Fibroblast of skin of abdomen (primary cell): Measurements from ENCODE around the gene PLXNC1.

ENCODE experiments used
- DNase-seq: peaks from one replicate; pipeline ENCODE4 v3.0.0-alpha.2; 2013

Gene PLXNC1

DNA sequence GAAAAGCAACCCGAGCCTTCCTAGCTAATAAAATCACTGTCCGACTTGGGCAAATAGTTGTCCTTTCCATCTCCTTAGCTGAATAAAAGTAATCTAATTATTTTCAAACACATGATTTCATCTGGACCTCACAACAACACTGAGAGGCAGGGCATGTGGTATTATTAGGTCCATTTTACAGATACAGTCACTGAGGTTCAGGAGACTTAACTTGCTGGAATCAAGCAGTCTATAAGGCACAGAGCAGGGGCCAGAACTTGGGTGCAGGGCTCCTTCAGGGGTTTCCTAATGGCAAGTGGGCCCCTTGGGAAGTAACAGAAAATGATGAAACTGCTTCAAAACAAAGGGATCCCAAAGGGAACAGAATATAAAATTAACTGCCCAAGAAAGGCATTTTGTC, 15.5 kb downstream of the PLXNC1 start:
- no peak for DNase-seq

GRCh38 chr12:94165138-94165537, 16.8 kb downstream of the PLXNC1 start:
- no peak for DNase-seq

- DNase-seq = no peak
Observed at GRCh38 chr12:94165670-94166364, 17.4 kb downstream of the PLXNC1 start.

GRCh38 chr12:94167071-94167755, 18.8 kb downstream of the PLXNC1 start:
- no peak for DNase-seq

GRCh38 chr12:94167756-94168416, 19.5 kb downstream of the PLXNC1 start:
- DNase-seq = no peak

DNA sequence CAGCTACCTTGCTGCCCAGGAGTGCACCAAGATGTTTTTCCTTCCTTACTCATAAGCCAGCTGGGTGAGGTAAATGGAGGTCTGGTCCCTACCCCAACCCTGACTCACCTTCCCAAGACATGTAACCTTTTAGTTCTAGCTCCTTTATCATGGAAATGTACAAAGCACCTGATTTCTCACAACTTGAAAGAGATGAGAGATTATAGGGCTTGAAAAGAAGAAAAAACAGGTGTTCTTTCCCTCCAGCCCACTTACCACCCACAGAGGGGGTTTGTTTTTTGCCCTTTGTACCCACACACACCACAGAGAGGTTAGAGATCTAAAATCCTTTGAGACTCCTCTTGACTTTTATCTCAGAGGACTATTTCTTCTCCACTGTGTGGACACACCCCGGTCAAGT, 21.1 kb downstream of the PLXNC1 start:
- no peak for DNase-seq

- no peak for DNase-seq
Observed at GRCh38 chr12:94169966-94170689, 21.8 kb downstream of the PLXNC1 start.

DNA sequence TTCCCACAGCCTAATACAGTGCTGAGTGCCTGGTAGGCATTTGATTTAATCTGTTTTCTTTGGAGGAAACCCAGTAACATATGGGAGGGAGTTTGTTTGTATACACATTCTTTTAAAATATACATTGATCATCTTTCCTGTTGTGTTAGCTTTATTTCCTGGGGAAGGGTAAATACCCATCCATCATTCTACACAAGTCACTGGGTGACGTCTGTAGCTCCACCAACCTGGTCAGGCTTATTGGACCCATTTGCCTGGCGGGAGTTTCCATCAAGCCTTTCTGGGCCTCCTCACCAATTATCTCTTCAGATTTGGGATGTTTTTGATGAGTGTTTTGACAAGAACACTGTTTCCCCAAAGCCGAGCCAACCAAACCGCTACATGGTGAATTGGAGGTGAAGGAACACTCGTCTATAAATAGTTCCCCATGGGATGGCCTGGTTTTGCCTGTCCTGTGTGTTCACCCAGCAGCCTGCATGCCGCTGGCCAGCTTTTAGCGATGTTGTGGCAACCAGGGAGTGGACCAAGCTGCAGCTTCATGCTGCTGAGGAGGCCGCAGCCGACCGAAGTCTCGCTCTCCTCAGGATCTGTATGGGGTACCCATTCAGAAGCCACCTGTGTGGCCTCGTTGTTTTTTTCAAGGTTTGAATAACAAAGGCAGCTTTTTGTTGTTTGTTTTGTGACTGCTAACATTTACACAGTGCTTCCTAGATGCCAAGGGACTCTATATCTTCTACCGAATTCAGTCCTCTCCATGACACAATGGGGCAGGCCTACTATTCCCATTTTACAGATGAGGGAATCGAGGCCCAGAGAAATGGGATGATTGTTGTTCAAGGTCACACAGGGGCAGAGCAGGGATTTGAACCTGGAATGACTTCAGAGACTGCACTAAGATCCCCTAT, 22.6 kb downstream of the PLXNC1 start:
- DNase-seq = no peak

GRCh38 chr12:94171595-94171930, 23.2 kb downstream of the PLXNC1 start:
- DNase-seq = peak; percentile 63

- DNase-seq = peak; percentile 59
Observed at GRCh38 chr12:94172031-94172430, 23.7 kb downstream of the PLXNC1 start.

- DNase-seq = peak; percentile 97
Observed at GRCh38 chr12:94172973-94173372, 24.6 kb downstream of the PLXNC1 start.

DNA sequence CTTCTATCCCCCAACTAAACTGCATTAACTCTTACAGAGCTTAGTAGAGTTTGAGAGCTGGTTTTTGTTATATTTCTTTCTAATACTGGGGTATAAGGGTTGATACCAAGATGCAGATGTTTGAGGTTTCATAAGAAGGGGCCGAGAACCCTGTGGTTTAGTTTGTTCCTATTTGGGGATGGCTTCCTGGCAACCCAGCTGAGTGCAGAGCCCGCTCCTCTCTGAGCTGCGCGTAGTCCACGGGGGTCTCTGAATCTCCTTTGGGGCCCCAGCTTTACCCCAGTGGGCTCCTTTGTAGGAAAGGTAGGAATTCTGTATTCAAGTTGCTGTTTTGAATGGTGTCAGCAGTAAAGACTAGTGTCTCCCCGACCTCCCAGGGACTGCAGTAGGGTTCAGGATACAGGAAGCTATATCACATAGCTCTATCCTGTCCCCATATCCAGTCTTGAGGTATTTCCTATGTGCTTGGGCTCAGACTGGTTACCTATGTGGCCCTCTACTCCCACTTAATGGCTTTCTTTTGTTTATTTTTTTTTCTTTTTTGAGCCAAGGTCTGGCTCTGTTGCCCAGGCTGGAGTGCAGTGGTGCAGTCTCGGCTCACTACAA, 25.4 kb downstream of the PLXNC1 start:
- no peak for DNase-seq

DNA sequence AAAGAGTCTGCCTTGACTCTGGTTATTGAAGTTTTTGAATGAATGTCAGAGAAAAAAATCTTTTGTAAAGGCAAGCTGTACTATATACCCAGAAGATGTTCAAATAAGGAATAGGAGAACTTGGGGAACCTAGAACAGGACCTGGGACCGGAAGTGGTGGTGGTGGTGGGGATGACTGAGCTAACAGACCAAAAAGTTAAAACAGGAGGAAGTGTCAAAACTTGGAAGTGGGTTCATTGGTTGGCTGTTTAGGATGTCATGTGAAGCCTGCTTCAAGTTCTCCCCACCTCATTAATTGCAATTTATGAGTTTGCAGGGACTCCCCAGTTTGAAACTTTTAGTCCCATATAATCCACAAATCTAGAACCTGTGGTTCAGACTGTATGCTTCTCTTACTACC, 26.2 kb downstream of the PLXNC1 start:
- DNase-seq = no peak

GRCh38 chr12:94175763-94176668, 27.6 kb downstream of the PLXNC1 start:
- DNase-seq = peak; percentile 26

GRCh38 chr12:94178054-94178453, 29.7 kb downstream of the PLXNC1 start:
- no peak for DNase-seq

- DNase-seq = no peak
Observed at GRCh38 chr12:94178882-94179281, 30.5 kb downstream of the PLXNC1 start.

DNA sequence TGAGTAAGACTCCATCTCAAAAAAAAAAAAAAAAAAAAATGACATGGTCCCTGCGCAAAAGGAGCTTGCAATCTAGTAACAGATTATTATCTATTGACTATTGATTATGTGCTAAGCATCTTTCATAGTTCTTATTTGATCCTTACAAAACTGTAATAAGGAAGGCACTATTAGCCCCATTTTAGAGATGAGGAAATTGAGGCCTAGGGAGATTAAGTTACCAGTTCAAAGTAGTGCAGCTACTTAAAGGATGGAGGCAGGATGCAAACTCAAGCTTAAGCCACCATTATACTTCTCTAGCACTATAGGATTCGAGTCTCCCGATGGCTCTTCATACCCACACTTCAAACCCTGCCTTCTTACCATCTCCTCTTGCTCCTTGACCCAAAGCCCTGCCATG, 31.3 kb downstream of the PLXNC1 start:
- DNase-seq = no peak

- no peak for DNase-seq
Observed at GRCh38 chr12:94180558-94181296, 32.4 kb downstream of the PLXNC1 start.

GRCh38 chr12:94182986-94183707, 34.8 kb downstream of the PLXNC1 start:
- no peak for DNase-seq
